ENCODE results near the gene C8A. TPM values are rescaled to one million over a fixed set of nuclear protein-coding genes. Genes with fewer than 3 reads are reported as not detected.

C8A gene
- polyA plus RNA-seq, 1 experiment, result not detected

GRCh38 chr1:56881417-56881816 is 26.8 kb downstream of the C8A start:
- Histone ChIP-seq H3K4me3 (ENCODE audit: low read depth, low read length) (no peak overlapping the region), H3K27me3 (ENCODE audit: control insufficient read depth, insufficient read depth, low read length) (no peaks in the 10 kb centered on the region), H3K27ac (ENCODE audit: low read depth, low read length) (no peak overlapping the region), H3K9me3 (ENCODE audit: control insufficient read depth, insufficient read depth, low read length) (no peaks in the 10 kb centered on the region)
- no peak for TF ChIP-seq CTCF (IDR thresholded peaks at IDR 0.05; ENCODE audit: low read depth, low read length)
- DNase-seq (ENCODE audit: low read depth, low spot score), result no peak
- ChIA-PET POLR2A (no interaction called here), CTCF (interaction anchor here (1.3 kb wide), 1 partner anchor 50 kb away, joined by 5 read pairs; no protein-coding TSS in a partner anchor)

GRCh38 chr1:56890229-56890628 is 35.6 kb downstream of the C8A start:
- no peaks in the 10 kb centered on the region for H3K27me3 ChIP-seq (ENCODE audit: control insufficient read depth, insufficient read depth, low read length)
- POLR2A ChIA-PET, result no interaction called here
- H3K4me3 ChIP-seq (ENCODE audit: low read depth, low read length), result no peak overlapping the region
- TF ChIP-seq CTCF (IDR thresholded peaks at IDR 0.05; ENCODE audit: low read depth, low read length), result no peak
- no peaks in the 10 kb centered on the region for H3K9me3 ChIP-seq (ENCODE audit: control insufficient read depth, insufficient read depth, low read length)
- no peak overlapping the region for H3K27ac ChIP-seq (ENCODE audit: low read depth, low read length)
- CTCF ChIA-PET, result interaction anchor here (1.5 kb wide), 1 partner anchor 59 kb away, joined by 3 read pairs; no protein-coding TSS in a partner anchor
- DNase-seq (ENCODE audit: low read depth, low spot score), result no peak

GRCh38 chr1:56894014-56894413 is 39.4 kb downstream of the C8A start:
- no peak for DNase-seq (ENCODE audit: low read depth, low spot score)
- no peak for TF ChIP-seq CTCF (IDR thresholded peaks at IDR 0.05; ENCODE audit: low read depth, low read length)
- Histone ChIP-seq H3K4me3 (ENCODE audit: low read depth, low read length) (no peak overlapping the region), H3K9me3 (ENCODE audit: control insufficient read depth, insufficient read depth, low read length) (no peaks in the 10 kb centered on the region), H3K27me3 (ENCODE audit: control insufficient read depth, insufficient read depth, low read length) (no peaks in the 10 kb centered on the region), H3K27ac (ENCODE audit: low read depth, low read length) (no peak overlapping the region)
- ChIA-PET POLR2A (no interaction called here), CTCF (no interaction called here)

GRCh38 chr1:56897150-56898004 is 42.8 kb downstream of the C8A start:
- Histone ChIP-seq H3K9me3 (ENCODE audit: control insufficient read depth, insufficient read depth, low read length) (no peaks in the 10 kb centered on the region), H3K4me3 (ENCODE audit: low read depth, low read length) (no peak overlapping the region), H3K27ac (ENCODE audit: low read depth, low read length) (no peak overlapping the region), H3K27me3 (ENCODE audit: control insufficient read depth, insufficient read depth, low read length) (no peaks in the 10 kb centered on the region)
- POLR2A ChIA-PET, result no interaction called here
- DNase-seq (ENCODE audit: low read depth, low spot score), result no peak
- CTCF ChIA-PET, result no interaction called here
- no peak for TF ChIP-seq CTCF (IDR thresholded peaks at IDR 0.05; ENCODE audit: low read depth, low read length)

- CTCF ChIA-PET, result no interaction called here
- DNase-seq (ENCODE audit: low read depth, low spot score), result no peak
Observed at GRCh38 chr1:56898005-56898373, 43.4 kb downstream of the C8A start.

More at GRCh38 chr1:56898005-56898373, 43.4 kb downstream of the C8A start:
- H3K9me3 ChIP-seq (ENCODE audit: control insufficient read depth, insufficient read depth, low read length), result no peaks in the 10 kb centered on the region
- no peak overlapping the region for H3K4me3 ChIP-seq (ENCODE audit: low read depth, low read length)
- no peak for TF ChIP-seq CTCF (IDR thresholded peaks at IDR 0.05; ENCODE audit: low read depth, low read length)
- H3K27ac ChIP-seq (ENCODE audit: low read depth, low read length), result no peak overlapping the region
- POLR2A ChIA-PET, result no interaction called here
- H3K27me3 ChIP-seq (ENCODE audit: control insufficient read depth, insufficient read depth, low read length), result no peaks in the 10 kb centered on the region
